ENCODE results near the gene COL15A1. TPM values are rescaled to one million over a fixed set of nuclear protein-coding genes. Genes with fewer than 3 reads are reported as not detected.

Gene COL15A1
- total RNA-seq, 1 experiment from 2014 or later, result 0.04 TPM

- no TSS peak for BruUV-seq (replicated peaks)
- intact Hi-C loops (cut with micrococcal nuclease; ENCODE audit: unreplicated experiment), result no loop called here
- TF ChIP-seq EZH2 (IDR thresholded peaks at IDR 0.05; ENCODE audit: borderline replicate concordance, low read depth, low read length, poor library complexity, severe bottlenecking) (no peak), CTCF (conservative IDR thresholded peaks at IDR 0.05; ENCODE audit: low read depth, low read length) (no peak)
These were observed 83.2 kb downstream of the COL15A1 start for GRCh38 chr9:99026956-99027298.

GRCh38 chr9:99027443-99027842, 83.7 kb downstream of the COL15A1 start:
- H3K9me3 ChIP-seq (ENCODE audit: low read depth, low read length, poor library complexity, severe bottlenecking), result no peaks in the 10 kb centered on the region
- no peak for TF ChIP-seq CTCF (conservative IDR thresholded peaks at IDR 0.05; ENCODE audit: low read depth, low read length)
- no peak for TF ChIP-seq EZH2 (IDR thresholded peaks at IDR 0.05; ENCODE audit: borderline replicate concordance, low read depth, low read length, poor library complexity, severe bottlenecking)
- no TSS peak for BruUV-seq (replicated peaks)
- no peak overlapping the region for H3K27ac ChIP-seq (ENCODE audit: low read depth, low read length, poor library complexity, severe bottlenecking)
- H3K27me3 ChIP-seq (replicated peaks; ENCODE audit: insufficient read depth, low read depth, low read length, poor library complexity), result peaks cover under 1% of the 10 kb centered on the region
- no peak overlapping the region for H3K4me3 ChIP-seq (ENCODE audit: low read depth, low read length, poor library complexity, severe bottlenecking)
- no peak for DNase-seq (ENCODE audit: low spot score)
- H3K4me1 ChIP-seq (ENCODE audit: insufficient read depth, low read length, poor library complexity, severe bottlenecking), result no peaks in the 10 kb centered on the region
- ChIA-PET CTCF (no interaction called here), POLR2A (ENCODE audit: low non-redundant PET) (no interaction called here)
- no peaks in the 10 kb centered on the region for H3K36me3 ChIP-seq (ENCODE audit: insufficient read depth, low read length, poor library complexity, severe bottlenecking)
- intact Hi-C loops (cut with micrococcal nuclease; ENCODE audit: unreplicated experiment), result no loop called here

More at GRCh38 chr9:99026956-99027298, 83.2 kb downstream of the COL15A1 start:
- H3K4me1 ChIP-seq (ENCODE audit: insufficient read depth, low read length, poor library complexity, severe bottlenecking), result no peaks in the 10 kb centered on the region
- H3K27me3 ChIP-seq (replicated peaks; ENCODE audit: insufficient read depth, low read depth, low read length, poor library complexity), result no peaks in the 10 kb centered on the region
- no peak overlapping the region for H3K4me3 ChIP-seq (ENCODE audit: low read depth, low read length, poor library complexity, severe bottlenecking)
- no peaks in the 10 kb centered on the region for H3K9me3 ChIP-seq (ENCODE audit: low read depth, low read length, poor library complexity, severe bottlenecking)
- H3K27ac ChIP-seq (ENCODE audit: low read depth, low read length, poor library complexity, severe bottlenecking), result no peak overlapping the region
- POLR2A ChIA-PET (ENCODE audit: low non-redundant PET), result no interaction called here
- no peak for DNase-seq (ENCODE audit: low spot score)
- H3K36me3 ChIP-seq (ENCODE audit: insufficient read depth, low read length, poor library complexity, severe bottlenecking), result no peaks in the 10 kb centered on the region
- CTCF ChIA-PET, result no interaction called here

- H3K27ac ChIP-seq (ENCODE audit: low read depth, low read length, poor library complexity, severe bottlenecking), result no peak overlapping the region
- no peaks in the 10 kb centered on the region for H3K36me3 ChIP-seq (ENCODE audit: insufficient read depth, low read length, poor library complexity, severe bottlenecking)
- H3K4me3 ChIP-seq (ENCODE audit: low read depth, low read length, poor library complexity, severe bottlenecking), result no peak overlapping the region
- no peaks in the 10 kb centered on the region for H3K9me3 ChIP-seq (ENCODE audit: low read depth, low read length, poor library complexity, severe bottlenecking)
- H3K4me1 ChIP-seq (ENCODE audit: insufficient read depth, low read length, poor library complexity, severe bottlenecking), result no peaks in the 10 kb centered on the region
- peaks cover 5% of the 10 kb centered on the region for H3K27me3 ChIP-seq (replicated peaks; ENCODE audit: insufficient read depth, low read depth, low read length, poor library complexity)
- ChIA-PET CTCF (no interaction called here), POLR2A (ENCODE audit: low non-redundant PET) (no interaction called here)
- no peak for DNase-seq (ENCODE audit: low spot score)
- intact Hi-C loops (cut with micrococcal nuclease; ENCODE audit: unreplicated experiment), result no loop called here
- BruUV-seq (replicated peaks), result no TSS peak
- TF ChIP-seq EZH2 (IDR thresholded peaks at IDR 0.05; ENCODE audit: borderline replicate concordance, low read depth, low read length, poor library complexity, severe bottlenecking) (no peak), CTCF (conservative IDR thresholded peaks at IDR 0.05; ENCODE audit: low read depth, low read length) (no peak)
These were observed 85.5 kb downstream of the COL15A1 start for GRCh38 chr9:99029083-99029645.

Measured in A673 (cell line).